Nephron (organoid): ENCODE measurements around the gene CTRB1.
"Not testable (repeated sequence)": the region's sequence is repeated elsewhere in the genome, so short reads cannot be mapped to it uniquely, and the experiment has no call there.

Source experiments
- H3K27ac Mint-ChIP-seq, 3 experiments: 2 replicates each; pipeline ENCODE4 v1.8.0; 2020; ENCODE audit warnings: mixed read lengths in 3 of 3, mild to moderate bottlenecking in 2 of 3, moderate library complexity in 1 of 3
- H3K27me3 Mint-ChIP-seq: 2 replicates; pipeline ENCODE4 v1.8.0; 2021; ENCODE audit warnings: low read depth, mild to moderate bottlenecking, moderate library complexity, mixed read lengths
- H3K36me3 Mint-ChIP-seq: 2 replicates; pipeline ENCODE4 v1.8.0; 2020; ENCODE audit warnings: low read depth, mixed read lengths
- H3K4me1 Mint-ChIP-seq: 2 replicates; pipeline ENCODE4 v1.8.0; 2020; ENCODE audit warnings: mixed read lengths
- H3K4me3 Mint-ChIP-seq, 3 experiments: 2 replicates each; pipeline ENCODE4 v1.8.0; 2020; ENCODE audit warnings: mild to moderate bottlenecking in 3 of 3, mixed read lengths in 3 of 3, moderate library complexity in 2 of 3
- H3K9me3 Mint-ChIP-seq: 2 replicates; pipeline ENCODE4 v1.8.0; 2020; ENCODE audit warnings: mixed read lengths
- CTCF ChIP-seq, 3 experiments: fragments of 200-600 bp; sonication (generic); IDR thresholded peaks; one replicate each; pipeline ENCODE4 v1.5.0; 2021; ENCODE audit warnings: antibody characterized with exemption in 3 of 3; ENCODE audit not compliant: unreplicated experiment in 3 of 3

CTRB1 gene

GRCh38 chr16:75206749-75207451 is 11.9 kb upstream of the CTRB1 start, which contains the start of gene CTRB2:
Gene CTRB2 (minus strand): TSS chr16:75207161. CDS start chr16:75207141, 20 bp downstream.
- TF ChIP-seq CTCF (IDR thresholded peaks at IDR 0.05; ENCODE audit: unreplicated experiment in 3 of 3) = no peak
- H3K27me3 Mint-ChIP-seq = no peaks in the 10 kb centered on the region
- no peaks in the 10 kb centered on the region for H3K36me3 Mint-ChIP-seq
- no peaks in the 10 kb centered on the region for H3K9me3 Mint-ChIP-seq
- H3K4me3 Mint-ChIP-seq = no peak within 1 kb of the TSS
- H3K27ac Mint-ChIP-seq = no peak within 1 kb of the TSS
- peaks cover 6% of the 10 kb centered on the region for H3K4me1 Mint-ChIP-seq

GRCh38 chr16:75207831-75208230 is 11.0 kb upstream of the CTRB1 start:
- Mint-ChIP-seq H3K9me3 (no peaks in the 10 kb centered on the region), H3K27me3 (no peaks in the 10 kb centered on the region), H3K4me3 (no peak overlapping the region), H3K36me3 (no peaks in the 10 kb centered on the region), H3K27ac (no peak overlapping the region), H3K4me1 (peaks cover 6% of the 10 kb centered on the region)
- TF ChIP-seq CTCF (IDR thresholded peaks at IDR 0.05; ENCODE audit: unreplicated experiment in 3 of 3) = no peak

GRCh38 chr16:75208242-75208825 is 10.5 kb upstream of the CTRB1 start:
- peaks cover 6% of the 10 kb centered on the region for H3K4me1 Mint-ChIP-seq
- H3K27ac Mint-ChIP-seq = no peak overlapping the region
- H3K9me3 Mint-ChIP-seq = no peaks in the 10 kb centered on the region
- no peaks in the 10 kb centered on the region for H3K36me3 Mint-ChIP-seq
- TF ChIP-seq CTCF (IDR thresholded peaks at IDR 0.05; ENCODE audit: unreplicated experiment in 3 of 3) = no peak
- no peak overlapping the region for H3K4me3 Mint-ChIP-seq
- H3K27me3 Mint-ChIP-seq = no peaks in the 10 kb centered on the region

GRCh38 chr16:75208861-75209505 is 9.8 kb upstream of the CTRB1 start:
- H3K27ac Mint-ChIP-seq = no peak overlapping the region
- no peaks in the 10 kb centered on the region for H3K9me3 Mint-ChIP-seq
- TF ChIP-seq CTCF (IDR thresholded peaks at IDR 0.05; ENCODE audit: unreplicated experiment in 3 of 3) = no peak
- peaks cover 6% of the 10 kb centered on the region for H3K4me1 Mint-ChIP-seq
- no peaks in the 10 kb centered on the region for H3K36me3 Mint-ChIP-seq
- no peaks in the 10 kb centered on the region for H3K27me3 Mint-ChIP-seq
- H3K4me3 Mint-ChIP-seq = no peak overlapping the region

GRCh38 chr16:75209514-75209913 is 9.3 kb upstream of the CTRB1 start:
- not testable (repeated sequence) for H3K36me3 Mint-ChIP-seq, H3K9me3 Mint-ChIP-seq, H3K4me3 Mint-ChIP-seq, H3K27me3 Mint-ChIP-seq, H3K27ac Mint-ChIP-seq, H3K4me1 Mint-ChIP-seq

- Mint-ChIP-seq H3K27me3 (no peaks in the 10 kb centered on the region), H3K36me3 (no peaks in the 10 kb centered on the region), H3K9me3 (no peaks in the 10 kb centered on the region), H3K4me3 (no peak overlapping the region), H3K27ac (no peak overlapping the region), H3K4me1 (peaks cover 6% of the 10 kb centered on the region)
- TF ChIP-seq CTCF (IDR thresholded peaks at IDR 0.05; ENCODE audit: unreplicated experiment in 3 of 3) = no peak
Observed at GRCh38 chr16:75209944-75210343, 8.8 kb upstream of the CTRB1 start.

- not testable (repeated sequence) for H3K27ac Mint-ChIP-seq, H3K4me3 Mint-ChIP-seq, H3K36me3 Mint-ChIP-seq, H3K27me3 Mint-ChIP-seq, H3K4me1 Mint-ChIP-seq, H3K9me3 Mint-ChIP-seq
Observed at GRCh38 chr16:75211286-75211685, 7.5 kb upstream of the CTRB1 start.
